GM12801 (cell line): Measurements from ENCODE around the gene NRG2.

Source experiments
- TF ChIP-seq, protein P1 (sequence below): IDR thresholded peaks from one replicate; pipeline ENCODE4 v1.5.1; 2011; ENCODE audit warnings: control low read depth; ENCODE audit not compliant: insufficient read length; ENCODE audit errors: extremely low read depth

NRG2 gene

DNA sequence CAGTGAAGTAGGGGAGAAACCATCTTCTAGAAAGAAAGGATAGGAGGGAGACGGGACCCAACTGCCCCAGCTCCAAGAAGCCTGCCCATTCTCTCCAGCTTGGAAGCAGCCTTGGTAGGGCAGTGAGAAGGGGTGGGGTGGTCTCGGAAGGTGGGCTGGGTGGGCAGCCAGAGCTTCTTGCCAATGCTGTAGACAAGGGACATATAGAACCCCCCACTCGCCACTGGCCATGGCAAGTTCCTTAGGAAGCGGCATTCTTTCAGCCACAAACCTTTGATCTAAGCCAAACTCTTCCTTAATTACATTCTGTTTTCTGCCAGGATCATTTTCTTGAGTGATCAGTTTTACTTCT, 157.3 kb downstream of the NRG2 start:
- TF ChIP-seq, protein P1, sequence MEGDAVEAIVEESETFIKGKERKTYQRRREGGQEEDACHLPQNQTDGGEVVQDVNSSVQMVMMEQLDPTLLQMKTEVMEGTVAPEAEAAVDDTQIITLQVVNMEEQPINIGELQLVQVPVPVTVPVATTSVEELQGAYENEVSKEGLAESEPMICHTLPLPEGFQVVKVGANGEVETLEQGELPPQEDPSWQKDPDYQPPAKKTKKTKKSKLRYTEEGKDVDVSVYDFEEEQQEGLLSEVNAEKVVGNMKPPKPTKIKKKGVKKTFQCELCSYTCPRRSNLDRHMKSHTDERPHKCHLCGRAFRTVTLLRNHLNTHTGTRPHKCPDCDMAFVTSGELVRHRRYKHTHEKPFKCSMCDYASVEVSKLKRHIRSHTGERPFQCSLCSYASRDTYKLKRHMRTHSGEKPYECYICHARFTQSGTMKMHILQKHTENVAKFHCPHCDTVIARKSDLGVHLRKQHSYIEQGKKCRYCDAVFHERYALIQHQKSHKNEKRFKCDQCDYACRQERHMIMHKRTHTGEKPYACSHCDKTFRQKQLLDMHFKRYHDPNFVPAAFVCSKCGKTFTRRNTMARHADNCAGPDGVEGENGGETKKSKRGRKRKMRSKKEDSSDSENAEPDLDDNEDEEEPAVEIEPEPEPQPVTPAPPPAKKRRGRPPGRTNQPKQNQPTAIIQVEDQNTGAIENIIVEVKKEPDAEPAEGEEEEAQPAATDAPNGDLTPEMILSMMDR: no peak

DNA sequence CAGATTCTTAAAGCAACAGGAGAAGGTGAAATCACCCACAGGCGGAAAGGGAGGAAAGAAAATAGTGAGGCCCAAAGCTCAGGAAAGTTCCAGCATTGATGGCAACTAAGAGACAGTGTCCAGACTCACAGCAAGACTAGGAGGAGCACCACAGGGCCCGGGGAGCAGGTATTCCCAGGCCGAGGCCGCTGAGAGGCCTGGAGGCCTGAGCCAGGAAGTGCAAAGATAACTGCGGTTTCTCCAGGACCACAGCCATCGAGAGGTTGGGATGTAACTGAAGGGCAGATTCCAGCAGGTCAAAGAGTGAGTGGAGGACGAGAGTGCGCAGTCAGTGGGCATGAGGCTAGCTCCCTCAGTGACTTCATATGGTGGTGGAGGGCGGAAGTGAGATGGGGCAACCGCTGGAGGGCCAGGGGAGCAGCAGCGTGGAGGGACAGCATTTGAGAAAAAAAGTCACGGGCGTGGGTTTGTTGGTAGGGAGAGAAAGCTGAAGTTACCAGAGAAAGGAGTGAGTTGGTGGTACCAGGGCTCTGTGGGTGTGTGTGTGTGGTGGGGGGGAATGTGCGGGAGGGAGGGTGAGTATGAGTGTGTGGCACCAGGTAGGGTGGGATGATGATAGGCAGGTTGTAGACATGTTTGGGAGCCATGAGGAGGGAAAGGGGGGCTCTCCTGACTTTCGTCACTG, 157.8 kb downstream of the NRG2 start:
- TF ChIP-seq, protein P1: no peak

DNA sequence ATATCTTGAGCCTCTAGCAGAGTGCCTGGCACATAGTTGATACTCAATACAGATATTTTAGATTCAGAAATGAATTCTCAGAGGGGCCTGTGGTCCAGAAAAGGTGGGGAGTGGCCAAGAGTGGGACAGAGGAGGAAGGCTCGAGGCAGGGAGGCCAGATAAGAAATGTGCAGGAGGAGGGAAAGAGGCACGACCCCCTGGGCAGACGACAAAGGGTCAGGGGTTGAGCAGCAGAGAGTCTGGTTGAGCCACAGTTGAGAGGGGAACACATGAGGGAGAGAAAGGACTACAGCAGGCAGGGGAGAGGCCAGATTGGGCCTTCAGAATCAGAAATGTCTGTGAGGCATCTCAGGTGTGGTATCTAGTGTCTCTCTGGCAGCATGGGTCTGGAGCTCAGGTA, 158.4 kb downstream of the NRG2 start:
- TF ChIP-seq, protein P1: no peak

DNA sequence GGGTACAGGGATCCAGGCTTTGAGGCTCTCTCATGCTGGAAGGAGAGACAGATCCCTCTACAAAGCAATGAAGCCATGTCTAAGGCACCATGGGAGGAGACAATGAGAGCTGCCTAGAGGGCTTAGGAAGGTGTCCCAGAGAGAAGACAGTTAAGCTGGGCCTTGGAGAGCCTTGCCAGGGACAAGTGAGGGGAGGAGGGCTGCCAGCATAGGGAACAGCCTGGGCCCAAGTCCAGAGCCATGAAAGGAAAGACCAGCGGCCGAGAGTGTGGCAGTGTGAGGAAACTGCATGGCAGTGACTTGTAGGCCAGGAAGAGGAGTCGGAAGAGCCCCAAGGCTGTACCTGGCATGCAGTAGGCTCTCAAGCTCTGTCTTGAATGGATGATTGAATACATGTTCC, 159.0 kb downstream of the NRG2 start:
- TF ChIP-seq, protein P1: no peak

DNA sequence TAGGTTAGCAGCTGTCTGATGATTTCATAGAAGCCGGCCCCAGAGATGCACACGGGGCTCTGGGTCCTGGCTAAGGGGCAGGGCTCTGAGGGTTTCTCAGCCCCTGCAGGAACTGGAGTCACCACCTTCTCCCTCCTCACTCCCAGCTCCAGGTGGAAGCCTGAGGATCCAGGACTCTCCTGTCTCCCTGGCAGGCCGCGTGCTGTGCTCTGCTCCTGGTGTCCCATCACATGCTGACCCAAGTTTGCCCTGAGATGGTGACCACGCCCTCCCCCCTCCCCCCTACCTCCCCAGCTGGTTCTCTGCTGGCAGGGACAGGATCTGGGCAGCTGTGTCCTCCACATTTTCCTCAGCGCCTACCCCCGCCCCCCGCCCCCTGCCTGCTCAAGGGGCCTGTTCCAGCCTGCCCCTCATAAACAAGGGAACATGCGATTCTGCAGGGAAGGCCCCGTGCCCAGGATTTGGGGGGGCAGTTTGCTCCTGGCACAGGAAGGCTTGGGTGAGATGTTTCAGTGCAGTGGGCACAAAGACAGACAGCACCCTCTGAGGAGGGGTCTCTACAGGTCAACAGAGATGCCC, 160.0 kb downstream of the NRG2 start:
- TF ChIP-seq, protein P1: no peak

DNA sequence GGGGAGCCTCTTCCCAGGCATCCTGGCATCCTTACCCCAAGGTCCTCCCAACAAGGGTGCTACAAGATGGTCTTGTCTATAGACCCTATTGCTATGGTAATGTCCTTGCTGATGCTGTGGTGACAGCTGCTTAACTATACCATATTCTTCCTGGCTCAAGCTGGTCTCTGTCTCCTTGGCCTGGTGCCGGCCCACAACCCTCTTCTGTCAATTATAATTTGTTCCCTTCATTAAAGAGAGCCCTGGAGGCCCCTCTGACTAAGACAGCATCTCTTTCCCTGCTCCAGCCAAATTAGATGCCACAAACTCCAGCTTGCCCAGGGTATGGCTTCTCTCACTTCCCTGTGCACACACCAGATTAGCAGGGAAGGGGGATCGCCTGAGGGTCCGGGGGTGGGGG, 160.8 kb downstream of the NRG2 start:
- TF ChIP-seq, protein P1: no peak

DNA sequence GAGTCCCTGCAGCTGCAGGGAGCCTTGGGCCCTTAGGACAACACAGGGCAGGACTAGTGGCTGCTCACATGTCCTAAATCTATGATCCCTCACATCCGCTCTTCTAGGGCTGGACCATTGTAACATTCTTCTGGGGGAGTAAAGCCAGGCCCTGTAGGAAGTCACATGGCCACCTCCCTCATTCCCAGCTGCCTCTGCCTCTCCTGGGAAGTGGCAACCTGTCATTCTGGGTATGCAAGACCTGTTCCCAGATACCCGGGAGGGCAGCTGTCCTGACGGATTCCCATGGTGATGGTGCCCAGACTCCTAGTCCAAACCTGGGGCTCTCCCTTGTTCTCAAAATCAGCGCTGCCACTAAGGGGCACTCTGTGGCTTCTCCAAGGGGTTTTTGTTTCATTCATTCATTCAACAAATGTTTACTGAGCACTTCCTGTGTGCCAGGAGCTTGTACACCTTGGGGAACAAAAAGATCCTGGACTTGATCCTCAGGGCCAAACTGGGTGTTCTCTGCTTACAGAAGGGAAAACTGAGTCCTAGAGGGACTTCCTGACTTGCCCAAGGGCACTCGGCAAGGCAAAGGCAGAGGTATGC, 161.9 kb downstream of the NRG2 start:
- TF ChIP-seq, protein P1: no peak
